HG03457 (cell line): ENCODE data around the gene CDC42BPB.
A peak's percentile ranks its signal among the peaks of the same experiment; 100 is the strongest.
"Not testable (repeated sequence)": the region's sequence is repeated elsewhere in the genome, so short reads cannot be mapped to it uniquely, and the experiment has no call there.

Source experiments
- ATAC-seq: cut with Tn5 transposase; IDR thresholded peaks from one replicate; pipeline ENCODE4 v1.9.1; 2021; ENCODE audit warnings: moderate number of reproducible peaks; ENCODE audit not compliant: unreplicated experiment

Gene CDC42BPB

GRCh38 chr14:102903889-102904512 lies 153.3 kb downstream of the CDC42BPB start:
- ATAC-seq = no peak

- ATAC-seq = no peak
Measured at GRCh38 chr14:102903248-102903888, 154.0 kb downstream of the CDC42BPB start.

GRCh38 chr14:102902523-102903247 lies 154.7 kb downstream of the CDC42BPB start:
- no peak for ATAC-seq

GRCh38 chr14:102902086-102902485 lies 155.3 kb downstream of the CDC42BPB start:
- ATAC-seq = peak; percentile 1

- ATAC-seq = peak; percentile 51
Measured at GRCh38 chr14:102901633-102902032, 155.7 kb downstream of the CDC42BPB start.

- peak; percentile 44 for ATAC-seq
Measured at GRCh38 chr14:102900631-102901571, 156.4 kb downstream of the CDC42BPB start.

- no peak for ATAC-seq
Measured at GRCh38 chr14:102899516-102899900, 157.8 kb downstream of the CDC42BPB start.

GRCh38 chr14:102898776-102899515 lies 158.4 kb downstream of the CDC42BPB start:
- no peak for ATAC-seq

- ATAC-seq = no peak
Measured at GRCh38 chr14:102898298-102898697, 159.1 kb downstream of the CDC42BPB start.

- ATAC-seq = no peak
Measured at GRCh38 chr14:102897299-102898027, 159.9 kb downstream of the CDC42BPB start.

- ATAC-seq = not testable (repeated sequence)
Measured at GRCh38 chr14:102896735-102897134, 160.6 kb downstream of the CDC42BPB start.

GRCh38 chr14:102893452-102893851 lies 163.9 kb downstream of the CDC42BPB start:
- ATAC-seq = no peak

- ATAC-seq = no peak
Measured at GRCh38 chr14:102892651-102893050, 164.7 kb downstream of the CDC42BPB start.

GRCh38 chr14:102891556-102891955 lies 165.8 kb downstream of the CDC42BPB start:
- ATAC-seq = no peak

GRCh38 chr14:102891111-102891510 lies 166.2 kb downstream of the CDC42BPB start:
- ATAC-seq = no peak

GRCh38 chr14:102889615-102890014 lies 167.7 kb downstream of the CDC42BPB start:
- ATAC-seq = no peak

GRCh38 chr14:102888748-102889147 lies 168.6 kb downstream of the CDC42BPB start:
- no peak for ATAC-seq

- no peak for ATAC-seq
Measured at GRCh38 chr14:102885737-102886447, 171.5 kb downstream of the CDC42BPB start.

- ATAC-seq = no peak
Measured at GRCh38 chr14:102883554-102883953, 173.8 kb downstream of the CDC42BPB start.
